Sigmoid colon (tissue), 7 donors: ENCODE measurements around the gene PDZRN4. TPM values are rescaled to one million over a fixed set of nuclear protein-coding genes. Genes with fewer than 3 reads are reported as not detected.

Source experiments
- DNase-seq: peaks from one replicate; pipeline ENCODE4 v3.0.0-alpha.2; 2019
- H3K27ac ChIP-seq, 4 donors: fragments of 200-600 bp; sonication (generic); one replicate each; pipeline ENCODE4 v1.5.1; 2016 to 2019; ENCODE audit warnings: mild to moderate bottlenecking in 1 of 4
- H3K27me3 ChIP-seq, 3 donors: fragments of 200-600 bp; sonication (generic); one replicate each; pipeline ENCODE4 v1.5.1; 2019; ENCODE audit warnings: mild to moderate bottlenecking in 1 of 3
- H3K36me3 ChIP-seq, 4 donors: fragments of 200-600 bp; sonication (generic); one replicate each; pipeline ENCODE4 v1.5.1; 2016 to 2019
- H3K4me1 ChIP-seq, 4 donors: fragments of 200-600 bp; sonication (generic); one replicate each; pipeline ENCODE4 v1.5.1; 2017 to 2019
- H3K4me3 ChIP-seq, 4 donors: fragments of 200-600 bp; sonication (generic); one replicate each; pipeline ENCODE4 v1.5.1; 2017 to 2019; ENCODE audit warnings: mild to moderate bottlenecking in 2 of 4, moderate library complexity in 1 of 4
- H3K9me3 ChIP-seq, 4 donors: fragments of 200-600 bp in 3 of 4; sonication (generic) in 3 of 4; one replicate each; pipeline versions ENCODE4 v1.5.1 to v1.6.1; 2013 to 2019
- EP300 ChIP-seq, 4 donors: sonication (generic); formaldehyde crosslinking; IDR thresholded peaks; one replicate each; pipeline ENCODE4 v1.6.1; 2017; ENCODE audit warnings: antibody characterized with exemption in 4 of 4
- POLR2A ChIP-seq, 2 donors: fragments of 450-650 bp; IDR thresholded peaks; one replicate each; pipeline ENCODE4 v1.6.1; 2016; ENCODE audit warnings: antibody characterized with exemption in 2 of 2, mild to moderate bottlenecking in 2 of 2, moderate library complexity in 2 of 2
- POLR2AphosphoS5 ChIP-seq, 4 donors: sonication (generic); formaldehyde crosslinking; IDR thresholded peaks; one replicate each; pipeline ENCODE4 v1.6.1; 2017; ENCODE audit warnings: antibody characterized with exemption in 4 of 4
- WGBS, 2 donors: extraction: QIAGEN DNeasy Blood & Tissue Kit; methylation state at CpG; one replicate each; pipeline ENCODE4 v1.1.7; 2013; 5-methylcytosine and 5-hydroxymethylcytosine counted together
- intact Hi-C: fragments of 100-400 bp; cut with DNase I; formaldehyde crosslinking; loops from one replicate; pipeline ENCODE4 v1.15.1; 2023
- polyA plus RNA-seq, 3 donors: library from polyadenylated mRNA; stranded (reverse); fragments of 200-250 nt; gene quantifications; one replicate each; pipeline ENCODE4 v1.2.3, GENCODE V29; 2013
- total RNA-seq, 4 donors: library from RNA; depleted of rRNA; stranded (reverse); fragments of >200 nt; gene quantifications; one replicate each; pipeline ENCODE4 v1.1.0, GENCODE V29; 2016
- TF ChIP-seq, protein P1 (sequence below), 4 experiments: fragments of 450-650 bp in 3 of 4; fragments of 200-600 bp in 1 of 4; IDR thresholded peaks; one replicate each; pipeline ENCODE4 v1.5.1; 2016 to 2019; ENCODE audit warnings: antibody characterized with exemption in 4 of 4, mild to moderate bottlenecking in 3 of 4, moderate library complexity in 2 of 4
- donor health status: healthy with polysubstance abuse.
- donor health status: Bipolar disorder and iron deficiency.
- donor health status: healthy.

The PDZRN4 gene
- total and polyA plus RNA-seq, 7 donors: 0.23 to 98.1 (median 71.5) TPM

DNA sequence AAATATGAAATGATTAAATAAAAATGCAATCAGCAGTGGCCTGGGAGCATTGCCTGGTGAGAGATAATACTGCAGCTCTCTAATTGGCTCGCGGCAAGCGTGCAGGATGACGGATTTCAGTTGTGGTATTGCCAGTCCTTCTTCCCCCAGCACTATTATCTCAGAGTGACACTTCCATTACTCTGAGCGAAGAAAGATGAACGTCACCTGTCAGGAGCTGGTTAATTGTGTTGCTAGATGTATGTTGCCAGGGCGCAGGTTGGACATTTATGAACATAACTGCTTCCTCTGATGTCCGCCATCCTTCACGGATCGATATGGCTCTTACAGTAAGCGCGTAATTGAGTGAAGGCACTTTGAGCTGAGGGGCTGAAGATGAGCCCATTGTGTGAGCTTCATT, 374.9 kb downstream of the PDZRN4 start:
- intact Hi-C loops: no loop called here
- no peak for DNase-seq
- 94 to 95% methylated on average over 12 of the region's 12 CpGs for WGBS, 2 donors
- no peak overlapping the region for H3K4me3 ChIP-seq
- H3K27me3 ChIP-seq: no peaks in the 10 kb centered on the region
- TF ChIP-seq POLR2AphosphoS5 (IDR thresholded peaks at IDR 0.05) (no peak), EP300 (IDR thresholded peaks at IDR 0.05) (no peak), POLR2A (IDR thresholded peaks at IDR 0.05) (no peak)
- TF ChIP-seq, protein P1, sequence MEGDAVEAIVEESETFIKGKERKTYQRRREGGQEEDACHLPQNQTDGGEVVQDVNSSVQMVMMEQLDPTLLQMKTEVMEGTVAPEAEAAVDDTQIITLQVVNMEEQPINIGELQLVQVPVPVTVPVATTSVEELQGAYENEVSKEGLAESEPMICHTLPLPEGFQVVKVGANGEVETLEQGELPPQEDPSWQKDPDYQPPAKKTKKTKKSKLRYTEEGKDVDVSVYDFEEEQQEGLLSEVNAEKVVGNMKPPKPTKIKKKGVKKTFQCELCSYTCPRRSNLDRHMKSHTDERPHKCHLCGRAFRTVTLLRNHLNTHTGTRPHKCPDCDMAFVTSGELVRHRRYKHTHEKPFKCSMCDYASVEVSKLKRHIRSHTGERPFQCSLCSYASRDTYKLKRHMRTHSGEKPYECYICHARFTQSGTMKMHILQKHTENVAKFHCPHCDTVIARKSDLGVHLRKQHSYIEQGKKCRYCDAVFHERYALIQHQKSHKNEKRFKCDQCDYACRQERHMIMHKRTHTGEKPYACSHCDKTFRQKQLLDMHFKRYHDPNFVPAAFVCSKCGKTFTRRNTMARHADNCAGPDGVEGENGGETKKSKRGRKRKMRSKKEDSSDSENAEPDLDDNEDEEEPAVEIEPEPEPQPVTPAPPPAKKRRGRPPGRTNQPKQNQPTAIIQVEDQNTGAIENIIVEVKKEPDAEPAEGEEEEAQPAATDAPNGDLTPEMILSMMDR (IDR thresholded peaks at IDR 0.05): no peak
- no peaks in the 10 kb centered on the region for H3K9me3 ChIP-seq
- H3K27ac ChIP-seq: no peak overlapping the region
- H3K36me3 ChIP-seq: peaks cover 0 to 30% (median 0%) of the 10 kb centered on the region in 4 donors
- H3K4me1 ChIP-seq: no peaks in the 10 kb centered on the region

DNA sequence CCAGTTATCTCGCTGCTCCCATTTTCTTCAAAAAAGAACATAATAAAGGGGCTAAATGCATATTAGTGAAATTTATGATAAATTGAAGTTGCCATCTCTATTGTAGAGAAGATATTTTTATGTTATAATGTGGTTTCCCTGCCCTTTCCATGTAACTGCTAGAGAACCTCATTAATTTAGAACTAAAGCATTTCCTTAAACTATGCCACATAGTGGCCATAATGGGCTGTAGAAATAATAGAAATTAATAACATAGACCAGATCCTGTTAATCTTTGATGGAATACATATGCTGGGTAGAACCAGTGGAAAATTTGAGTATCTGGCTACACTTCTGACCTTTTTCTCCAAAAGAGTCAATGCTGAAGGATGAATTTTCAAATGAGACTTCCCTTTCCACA, 376.7 kb downstream of the PDZRN4 start:
- TF ChIP-seq POLR2A (IDR thresholded peaks at IDR 0.05) (no peak), EP300 (IDR thresholded peaks at IDR 0.05) (no peak), POLR2AphosphoS5 (IDR thresholded peaks at IDR 0.05) (no peak)
- TF ChIP-seq, protein P1 (IDR thresholded peaks at IDR 0.05): no peak
- 80 to 85% methylated on average over 1 of the region's 1 CpG for WGBS, 2 donors
- Histone ChIP-seq H3K27me3 (no peaks in the 10 kb centered on the region), H3K27ac (no peak overlapping the region), H3K36me3 (peaks cover 0 to 47% (median 0%) of the 10 kb centered on the region in 4 donors), H3K9me3 (no peaks in the 10 kb centered on the region), H3K4me1 (no peaks in the 10 kb centered on the region), H3K4me3 (no peak overlapping the region)
- intact Hi-C loops: no loop called here
- DNase-seq: no peak

DNA sequence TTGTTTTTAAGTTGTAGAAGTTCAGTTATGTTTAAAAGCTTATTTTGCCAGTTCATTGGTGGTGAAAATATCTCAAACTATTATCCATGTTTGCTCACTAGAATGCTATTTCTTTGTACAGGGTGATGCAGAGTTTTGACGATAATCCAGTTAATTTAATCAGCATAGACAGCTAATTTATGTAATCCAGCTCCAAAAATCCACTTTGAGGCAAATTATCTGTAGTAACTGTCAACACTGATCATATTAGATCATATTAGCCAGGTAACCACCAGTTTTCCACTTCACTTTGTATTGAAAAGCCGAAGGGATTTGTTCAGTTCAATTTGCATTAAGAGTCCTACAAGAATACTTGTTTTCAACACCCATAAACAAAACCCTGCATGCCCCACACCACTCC, 378.6 kb downstream of the PDZRN4 start:
- Histone ChIP-seq H3K27ac (no peak overlapping the region), H3K4me1 (no peaks in the 10 kb centered on the region), H3K4me3 (no peak overlapping the region), H3K36me3 (peaks cover 0 to 53% (median 0%) of the 10 kb centered on the region in 4 donors), H3K27me3 (no peaks in the 10 kb centered on the region), H3K9me3 (no peaks in the 10 kb centered on the region)
- DNase-seq: no peak
- intact Hi-C loops: no loop called here
- TF ChIP-seq, protein P1 (IDR thresholded peaks at IDR 0.05): no peak
- no peak for TF ChIP-seq EP300 (IDR thresholded peaks at IDR 0.05)
- no peak for TF ChIP-seq POLR2AphosphoS5 (IDR thresholded peaks at IDR 0.05)
- TF ChIP-seq POLR2A (IDR thresholded peaks at IDR 0.05): no peak
- WGBS, 2 donors: 91 to 96% methylated on average over 2 of the region's 2 CpGs

DNA sequence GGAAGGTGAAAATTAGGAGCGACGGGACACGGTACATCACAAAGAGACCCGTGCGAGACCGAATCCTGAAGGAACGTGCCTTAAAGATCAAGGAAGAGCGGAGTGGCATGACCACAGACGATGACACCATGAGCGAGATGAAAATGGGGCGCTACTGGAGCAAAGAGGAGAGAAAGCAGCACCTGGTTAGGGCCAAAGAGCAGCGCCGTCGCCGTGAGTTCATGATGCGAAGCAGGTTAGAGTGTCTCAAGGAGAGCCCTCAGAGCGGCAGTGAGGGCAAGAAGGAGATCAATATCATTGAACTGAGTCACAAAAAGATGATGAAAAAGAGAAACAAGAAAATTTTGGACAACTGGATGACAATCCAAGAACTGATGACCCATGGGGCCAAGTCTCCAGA, 385.3 kb downstream of the PDZRN4 start:
- Histone ChIP-seq H3K4me1 (no peaks in the 10 kb centered on the region), H3K36me3 (peaks cover 0 to 53% (median 3%) of the 10 kb centered on the region in 4 donors), H3K27ac (no peak overlapping the region), H3K9me3 (no peaks in the 10 kb centered on the region), H3K4me3 (no peak overlapping the region), H3K27me3 (no peaks in the 10 kb centered on the region)
- TF ChIP-seq POLR2A (IDR thresholded peaks at IDR 0.05): no peak
- TF ChIP-seq, protein P1 (IDR thresholded peaks at IDR 0.05): no peak
- TF ChIP-seq POLR2AphosphoS5 (IDR thresholded peaks at IDR 0.05): no peak
- no peak for TF ChIP-seq EP300 (IDR thresholded peaks at IDR 0.05)
- 96 to 97% methylated on average over 17 of the region's 17 CpGs for WGBS, 2 donors
- DNase-seq: no peak
- intact Hi-C loops: no loop called here

DNA sequence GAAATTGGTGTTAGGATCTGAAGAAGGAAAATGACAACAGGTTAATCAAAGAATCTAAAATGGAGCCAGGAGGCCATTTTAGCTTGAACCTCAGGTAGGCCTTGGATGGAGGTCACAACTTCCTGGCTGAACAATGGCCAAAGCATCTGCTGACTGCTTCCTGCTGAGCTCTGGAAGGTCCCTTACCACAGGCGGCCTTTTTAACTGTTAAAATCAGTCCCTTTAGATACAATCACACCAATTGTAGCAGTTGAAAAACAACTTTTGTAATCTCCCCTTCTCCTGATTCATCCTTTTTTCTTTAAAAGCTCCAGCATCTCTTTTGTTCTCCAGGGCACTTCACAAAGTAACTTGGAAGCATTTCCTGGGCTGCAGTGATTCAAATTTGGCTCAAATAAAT, 388.8 kb downstream of the PDZRN4 start:
- no peaks in the 10 kb centered on the region for H3K27me3 ChIP-seq
- intact Hi-C loops: no loop called here
- no peak overlapping the region for H3K27ac ChIP-seq
- DNase-seq: no peak
- no peaks in the 10 kb centered on the region for H3K9me3 ChIP-seq
- no peaks in the 10 kb centered on the region for H3K4me1 ChIP-seq
- no peak overlapping the region for H3K4me3 ChIP-seq
- peaks cover 0 to 37% (median 3%) of the 10 kb centered on the region in 4 donors for H3K36me3 ChIP-seq
- 75 to 79% methylated on average over 1 of the region's 1 CpG for WGBS, 2 donors
- TF ChIP-seq EP300 (IDR thresholded peaks at IDR 0.05) (no peak), POLR2AphosphoS5 (IDR thresholded peaks at IDR 0.05) (no peak), POLR2A (IDR thresholded peaks at IDR 0.05) (no peak)
